ENCODE data around the gene SGCD.

Gene SGCD

GRCh38 chr5:156667616-156668015, 340.7 kb downstream of the SGCD start:
- no peaks in the 10 kb centered on the region for H3K4me1 ChIP-seq
- H3K27ac ChIP-seq, result no peak overlapping the region
- H3K9ac ChIP-seq, result no peak overlapping the region
- no peaks in the 10 kb centered on the region for H3K79me2 ChIP-seq
- H3K27me3 ChIP-seq (ENCODE audit: control insufficient read depth, insufficient read depth, low read length), result no peaks in the 10 kb centered on the region
- no peak overlapping the region for H3K4me3 ChIP-seq (ENCODE audit: low read depth, low read length)
- no peak overlapping the region for H2AFZ ChIP-seq
- no peak for TF ChIP-seq CTCF (IDR thresholded peaks at IDR 0.05)
- no peaks in the 10 kb centered on the region for H3K9me3 ChIP-seq (ENCODE audit: control insufficient read depth, low read length)
- H3K4me2 ChIP-seq (ENCODE audit: low read length), result no peak overlapping the region
- H3K36me3 ChIP-seq (ENCODE audit: control insufficient read depth, insufficient read depth, low read length), result no peaks in the 10 kb centered on the region

DNA sequence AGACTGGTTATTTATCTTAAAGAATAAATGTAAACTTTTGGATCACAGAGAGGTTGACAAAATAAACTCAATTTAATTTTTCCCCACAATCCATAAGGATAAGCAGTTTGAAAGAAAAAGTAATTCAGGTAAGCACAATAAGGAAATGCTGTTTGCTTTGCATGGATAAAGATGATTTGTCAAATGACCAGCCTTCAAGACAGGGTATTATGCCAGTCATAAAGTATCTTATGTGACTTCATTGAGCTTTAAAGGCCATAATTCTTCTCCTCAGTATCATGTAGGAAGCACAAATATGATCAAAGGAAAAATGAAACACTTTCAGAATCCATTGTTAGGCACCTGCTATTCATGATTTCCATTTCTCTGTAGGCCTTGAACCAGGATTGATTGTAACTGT, 342.5 kb downstream of the SGCD start:
- no peaks in the 10 kb centered on the region for H3K9me3 ChIP-seq (ENCODE audit: control insufficient read depth, low read length)
- no peak overlapping the region for H3K9ac ChIP-seq
- no peaks in the 10 kb centered on the region for H3K36me3 ChIP-seq (ENCODE audit: control insufficient read depth, insufficient read depth, low read length)
- no peaks in the 10 kb centered on the region for H3K79me2 ChIP-seq
- TF ChIP-seq CTCF (IDR thresholded peaks at IDR 0.05), result no peak
- H3K4me2 ChIP-seq (ENCODE audit: low read length), result no peak overlapping the region
- H3K4me1 ChIP-seq, result no peaks in the 10 kb centered on the region
- no peak overlapping the region for H3K4me3 ChIP-seq (ENCODE audit: low read depth, low read length)
- no peak overlapping the region for H2AFZ ChIP-seq
- H3K27ac ChIP-seq, result no peak overlapping the region
- H3K27me3 ChIP-seq (ENCODE audit: control insufficient read depth, insufficient read depth, low read length), result no peaks in the 10 kb centered on the region

DNA sequence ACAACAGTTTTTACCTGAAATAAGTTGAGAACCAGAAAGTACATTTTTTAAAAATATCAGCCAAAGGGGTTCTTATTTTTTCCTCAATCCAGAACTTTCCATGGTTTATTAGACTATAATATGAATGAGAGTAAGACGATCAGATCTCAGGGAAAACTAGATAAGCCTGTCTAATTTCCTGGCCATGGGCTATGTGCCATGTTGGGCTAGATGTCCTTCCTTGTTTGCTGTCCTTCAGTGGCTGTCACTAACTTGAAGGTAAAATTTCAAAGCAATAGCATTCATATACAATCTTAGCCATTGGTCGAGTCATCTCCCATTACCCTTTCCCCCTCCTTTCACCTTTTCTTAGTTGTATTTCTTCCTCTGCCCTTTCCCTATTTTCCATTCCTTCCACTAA, 343.7 kb downstream of the SGCD start:
- Histone ChIP-seq H3K79me2 (no peaks in the 10 kb centered on the region), H3K9ac (no peak overlapping the region), H3K9me3 (ENCODE audit: control insufficient read depth, low read length) (no peaks in the 10 kb centered on the region), H3K27ac (no peak overlapping the region), H3K4me1 (no peaks in the 10 kb centered on the region), H2AFZ (no peak overlapping the region), H3K36me3 (ENCODE audit: control insufficient read depth, insufficient read depth, low read length) (no peaks in the 10 kb centered on the region), H3K4me3 (ENCODE audit: low read depth, low read length) (no peak overlapping the region), H3K27me3 (ENCODE audit: control insufficient read depth, insufficient read depth, low read length) (no peaks in the 10 kb centered on the region), H3K4me2 (ENCODE audit: low read length) (no peak overlapping the region)
- TF ChIP-seq CTCF (IDR thresholded peaks at IDR 0.05), result no peak

GRCh38 chr5:156675395-156675794, 348.4 kb downstream of the SGCD start:
- Histone ChIP-seq H3K9ac (no peak overlapping the region), H3K27me3 (ENCODE audit: control insufficient read depth, insufficient read depth, low read length) (no peaks in the 10 kb centered on the region), H3K4me1 (no peaks in the 10 kb centered on the region), H2AFZ (no peak overlapping the region), H3K79me2 (no peaks in the 10 kb centered on the region), H3K9me3 (ENCODE audit: control insufficient read depth, low read length) (no peaks in the 10 kb centered on the region), H3K36me3 (ENCODE audit: control insufficient read depth, insufficient read depth, low read length) (no peaks in the 10 kb centered on the region), H3K27ac (no peak overlapping the region), H3K4me2 (ENCODE audit: low read length) (no peak overlapping the region), H3K4me3 (ENCODE audit: low read depth, low read length) (no peak overlapping the region)
- no peak for TF ChIP-seq CTCF (IDR thresholded peaks at IDR 0.05)

- no peak overlapping the region for H3K4me3 ChIP-seq (ENCODE audit: low read depth, low read length)
- no peak overlapping the region for H2AFZ ChIP-seq
- no peaks in the 10 kb centered on the region for H3K9me3 ChIP-seq (ENCODE audit: control insufficient read depth, low read length)
- no peaks in the 10 kb centered on the region for H3K79me2 ChIP-seq
- TF ChIP-seq CTCF (IDR thresholded peaks at IDR 0.05), result no peak
- no peaks in the 10 kb centered on the region for H3K27me3 ChIP-seq (ENCODE audit: control insufficient read depth, insufficient read depth, low read length)
- no peak overlapping the region for H3K4me2 ChIP-seq (ENCODE audit: low read length)
- no peaks in the 10 kb centered on the region for H3K36me3 ChIP-seq (ENCODE audit: control insufficient read depth, insufficient read depth, low read length)
- no peak overlapping the region for H3K9ac ChIP-seq
- peaks cover 16% of the 10 kb centered on the region for H3K4me1 ChIP-seq
- H3K27ac ChIP-seq, result no peak overlapping the region
Observed at GRCh38 chr5:156677963-156678362, 351.0 kb downstream of the SGCD start.
